Transverse colon (tissue), 4 donors: ENCODE measurements around the gene EPHA4. TPM values are rescaled to one million over a fixed set of nuclear protein-coding genes. Genes with fewer than 3 reads are reported as not detected.

Experiments
- DNase-seq: peaks from one replicate; pipeline ENCODE4 v3.0.0-alpha.2; 2019
- H3K27ac ChIP-seq, 4 donors: fragments of 200-600 bp; sonication (generic); 2 replicates each; pipeline ENCODE4 v1.5.1; 2016 to 2018; ENCODE audit warnings: inconsistent platforms in 4 of 4
- H3K27me3 ChIP-seq: fragments of 200-600 bp; sonication (generic); 2 replicates; pipeline ENCODE4 v1.5.1; 2017; ENCODE audit warnings: inconsistent platforms
- H3K36me3 ChIP-seq, 4 donors: fragments of 200-600 bp; sonication (generic); 2 replicates each; pipeline ENCODE4 v1.5.1; 2017 to 2019; ENCODE audit warnings: inconsistent platforms in 4 of 4
- H3K4me1 ChIP-seq, 4 donors: fragments of 200-600 bp; sonication (generic); 2 replicates each; pipeline ENCODE4 v1.5.1; 2017 to 2020; ENCODE audit warnings: inconsistent platforms in 4 of 4
- H3K4me3 ChIP-seq, 4 donors: fragments of 200-600 bp; sonication (generic); 1 replicate in 1 of 4; 2 replicates in 3 of 4; pipeline versions ENCODE4 v1.5.1 to v1.6.1; 2017 to 2019; ENCODE audit warnings: inconsistent platforms in 4 of 4
- H3K9me3 ChIP-seq, 2 donors: fragments of 200-600 bp; sonication (generic); 2 replicates each; pipeline ENCODE4 v1.5.1; 2017 to 2019; ENCODE audit warnings: inconsistent platforms in 2 of 2
- CTCF ChIP-seq, 5 experiments: fragments of 200-600 bp in 3 of 5; fragments of 450-650 bp in 2 of 5; sonication (generic) in 3 of 5; IDR thresholded peaks; 1 replicate in 2 of 5; 2 replicates in 3 of 5; pipeline ENCODE4 v1.5.1; 2016 to 2017; ENCODE audit warnings: antibody characterized with exemption in 5 of 5, inconsistent platforms in 3 of 5, mild to moderate bottlenecking in 2 of 5, moderate library complexity in 1 of 5
- EP300 ChIP-seq: sonication (generic); formaldehyde crosslinking; IDR thresholded peaks from one replicate; pipeline ENCODE4 v1.6.1; 2017; ENCODE audit warnings: antibody characterized with exemption, low read depth
- POLR2A ChIP-seq: fragments of 450-650 bp; IDR thresholded peaks from one replicate; pipeline ENCODE4 v1.6.1; 2016; ENCODE audit warnings: antibody characterized with exemption, mild to moderate bottlenecking, moderate library complexity
- POLR2AphosphoS5 ChIP-seq, 3 donors: sonication (generic); formaldehyde crosslinking; IDR thresholded peaks; one replicate each; pipeline ENCODE4 v1.6.1; 2016; ENCODE audit warnings: antibody characterized with exemption in 3 of 3
- WGBS, 2 donors: methylation state at CpG; one replicate each; pipeline ENCODE4 v1.1.5; 2018; ENCODE audit warnings: low coverage in 1 of 2; 5-methylcytosine and 5-hydroxymethylcytosine counted together
- in situ Hi-C, 4 donors: fragments of 200-750 bp; cut with MboI; loops; one replicate each; pipeline versions ENCODE4 v1.15.0 to v1.15.1; 2017; ENCODE audit warnings: low sequenced_read_pairs in 3 of 4, low pct_ligation_motif_present in 1 of 4, low pct_unique_long_range_greater_than_20kb in 1 of 4
- intact Hi-C: fragments of 100-400 bp; cut with DNase I; formaldehyde crosslinking; loops from one replicate; pipeline ENCODE4 v1.15.1; 2023; ENCODE audit warnings: low total_unique reads
- total RNA-seq, 4 donors: library from RNA; depleted of rRNA; stranded (reverse); fragments of >200 nt; gene quantifications; one replicate each; pipeline ENCODE4 v1.1.0, GENCODE V29; 2016

The EPHA4 gene
- total RNA-seq, 4 donors from 2014 or later: 1.5 to 21.0 (median 13.8) TPM

- Histone ChIP-seq H3K9me3 (no peaks in the 10 kb centered on the region), H3K27ac (no peak overlapping the region), H3K36me3 (no peaks in the 10 kb centered on the region), H3K27me3 (no peaks in the 10 kb centered on the region), H3K4me3 (no peak overlapping the region), H3K4me1 (peaks cover 0 to 13% (median 1%) of the 10 kb centered on the region in 4 donors)
- TF ChIP-seq EP300: no peak
- intact Hi-C loops (no loop called here), in situ Hi-C loops (no loop called here)
- no peak for DNase-seq
- 79 to 88% methylated on average over 2 of the region's 2 CpGs for WGBS, 2 donors
Measured at GRCh38 chr2:221460136-221460535, 112.0 kb downstream of the EPHA4 start.

DNA sequence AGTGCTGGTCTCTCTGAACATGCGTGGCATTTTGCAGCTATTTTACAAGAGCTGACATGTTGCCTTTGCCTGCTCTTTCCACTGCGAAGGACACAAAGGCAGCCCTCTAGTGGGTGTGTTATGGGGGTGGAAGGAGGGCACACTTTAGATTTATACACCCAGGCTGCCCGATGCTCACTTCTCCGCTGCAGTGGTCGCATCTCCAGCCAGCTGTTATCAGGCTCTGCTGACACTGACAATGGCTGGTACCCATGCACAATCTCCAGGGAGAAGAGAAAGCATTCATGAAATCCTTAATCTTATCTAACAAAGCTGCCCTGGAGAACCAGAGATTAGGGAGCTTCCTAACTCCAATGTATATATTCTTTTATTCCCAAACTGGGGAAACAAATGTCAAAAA is 113.5 kb downstream of the EPHA4 start:
- H3K9me3 ChIP-seq: no peaks in the 10 kb centered on the region
- 87% methylated on average over 5 of the region's 5 CpGs; no CpG with 5 or more reads in 1 of the 2 donors for WGBS, 2 donors
- H3K27ac ChIP-seq: no peak overlapping the region
- no peaks in the 10 kb centered on the region for H3K27me3 ChIP-seq
- H3K36me3 ChIP-seq: peaks cover 0 to 6% (median 0%) of the 10 kb centered on the region in 4 donors
- H3K4me3 ChIP-seq: no peak overlapping the region
- intact Hi-C loops (no loop called here), in situ Hi-C loops (no loop called here)
- peaks cover 0 to 2% (median 0%) of the 10 kb centered on the region in 4 donors for H3K4me1 ChIP-seq
- no peak for TF ChIP-seq POLR2A
- no peak for TF ChIP-seq CTCF (IDR thresholded peaks at IDR 0.05)
- TF ChIP-seq POLR2AphosphoS5 (IDR thresholded peaks at IDR 0.05): no peak
- TF ChIP-seq EP300: no peak
- DNase-seq: no peak

DNA sequence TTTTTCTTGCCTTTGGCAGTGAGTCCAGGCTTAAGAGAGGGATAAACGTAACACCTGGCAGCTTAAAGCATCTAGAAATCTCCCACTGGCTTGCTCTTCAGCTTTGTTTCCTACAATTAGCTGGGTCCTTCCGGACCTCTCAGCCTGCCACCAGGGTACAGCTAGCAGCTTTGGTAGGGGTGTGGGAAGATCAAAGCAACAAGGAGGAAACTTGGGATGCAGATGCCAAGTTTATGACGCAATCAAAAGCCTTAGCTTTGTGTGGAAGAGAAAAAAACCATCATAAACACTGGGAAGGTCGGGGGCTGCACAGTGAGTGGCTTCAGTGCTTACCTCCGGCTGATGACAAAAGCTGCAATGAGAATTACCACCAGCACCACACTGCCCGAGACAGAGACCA is 116.9 kb downstream of the EPHA4 start:
- intact Hi-C loops: no loop called here
- no peak for DNase-seq
- WGBS, 2 donors: 69% methylated on average over 6 of the region's 6 CpGs; no CpG with 5 or more reads in 1 of the 2 donors
- no peak overlapping the region for H3K27ac ChIP-seq
- in situ Hi-C loops: no loop called here
- H3K9me3 ChIP-seq: no peaks in the 10 kb centered on the region
- H3K27me3 ChIP-seq: no peaks in the 10 kb centered on the region
- H3K36me3 ChIP-seq: peaks cover 0 to 6% (median 0%) of the 10 kb centered on the region in 4 donors
- H3K4me1 ChIP-seq: no peaks in the 10 kb centered on the region
- TF ChIP-seq POLR2AphosphoS5 (IDR thresholded peaks at IDR 0.05) (no peak), POLR2A (no peak), CTCF (IDR thresholded peaks at IDR 0.05) (no peak), EP300 (no peak)
- H3K4me3 ChIP-seq: no peak overlapping the region

DNA sequence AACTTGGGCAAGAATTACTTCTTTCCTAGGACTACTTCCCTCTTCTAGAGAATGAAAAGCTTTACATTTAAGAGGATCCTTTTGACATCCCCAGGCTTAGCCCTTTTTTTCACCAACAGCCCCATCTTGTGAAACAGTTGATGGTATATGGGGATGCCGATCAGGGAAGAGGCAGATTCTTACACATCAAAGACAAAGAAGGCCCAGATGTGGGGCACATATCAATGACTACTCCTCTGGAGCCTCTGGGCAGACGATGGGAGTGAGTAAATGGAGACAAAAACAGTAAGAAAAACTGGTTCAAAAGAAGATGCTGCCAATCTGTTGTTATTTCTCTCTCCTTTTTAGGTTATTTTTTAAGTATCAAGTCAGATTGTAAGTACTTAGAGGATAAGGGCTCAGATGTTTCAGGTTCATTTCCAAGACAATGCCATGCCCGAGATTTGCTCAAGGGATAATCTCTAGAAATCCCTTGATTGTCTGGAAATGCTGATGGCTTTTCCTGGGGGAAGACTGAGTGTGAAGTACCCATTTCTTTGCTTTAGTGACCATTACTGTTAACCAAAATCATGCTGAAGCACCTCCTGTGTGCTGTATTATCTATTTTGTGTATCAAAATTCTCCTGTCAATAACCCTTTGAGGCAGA is 117.5 kb downstream of the EPHA4 start:
- Histone ChIP-seq H3K9me3 (no peaks in the 10 kb centered on the region), H3K4me1 (no peaks in the 10 kb centered on the region), H3K27me3 (no peaks in the 10 kb centered on the region), H3K36me3 (peaks cover 0 to 6% (median 0%) of the 10 kb centered on the region in 4 donors), H3K27ac (no peak overlapping the region), H3K4me3 (no peak overlapping the region)
- intact Hi-C loops (no loop called here), in situ Hi-C loops (no loop called here)
- no peak for DNase-seq
- 85 to 97% methylated on average over 3 of the region's 3 CpGs for WGBS, 2 donors
- no peak for TF ChIP-seq POLR2A
- no peak for TF ChIP-seq EP300
- TF ChIP-seq CTCF (IDR thresholded peaks at IDR 0.05): no peak
- TF ChIP-seq POLR2AphosphoS5 (IDR thresholded peaks at IDR 0.05): no peak
